NCI-H524 (cell line): Measurements from ENCODE around the gene DOK7.

ENCODE experiments used
- DNase-seq, 2 experiments: peaks; one replicate each; lab custom pipeline; 2025; lab: John Stamatoyannopoulos, UW

The DOK7 gene

DNA sequence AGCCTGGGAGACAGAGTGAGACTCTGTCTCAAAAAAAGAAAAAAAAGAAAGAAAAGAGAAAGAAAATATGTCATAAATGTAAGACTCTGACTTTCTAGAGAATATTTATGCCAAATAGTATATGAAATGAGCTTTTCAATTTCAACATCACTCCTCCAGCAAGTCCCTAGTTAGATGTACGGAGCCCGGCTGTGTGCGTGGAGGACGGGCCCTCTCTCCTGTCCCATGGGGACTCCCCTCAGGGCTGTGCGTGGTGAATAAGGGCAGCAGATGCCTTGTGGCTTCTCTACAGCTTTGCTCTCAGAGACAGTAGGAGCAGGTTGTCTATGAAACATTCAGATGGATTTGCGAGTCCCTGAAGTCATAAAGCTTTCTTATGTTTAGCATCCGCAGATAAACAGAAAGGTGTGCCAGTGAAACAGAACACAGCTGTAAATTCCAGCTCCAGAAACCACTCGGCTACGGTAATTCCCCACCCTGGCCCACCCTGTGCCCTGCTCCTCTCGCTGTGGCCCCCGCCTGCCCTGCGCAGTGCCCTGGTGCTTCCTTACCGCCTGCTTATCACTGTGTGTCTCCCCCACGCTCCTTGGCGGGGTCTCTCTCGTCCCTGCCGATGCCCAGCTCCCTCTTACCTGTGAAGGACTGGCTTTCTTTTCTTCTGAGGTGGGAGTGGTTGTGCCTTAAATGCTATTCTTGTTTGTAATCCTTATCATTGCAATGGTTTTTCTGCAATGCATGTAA is 35.2 kb upstream of the DOK7 start:
- DNase-seq, result no peak

DNA sequence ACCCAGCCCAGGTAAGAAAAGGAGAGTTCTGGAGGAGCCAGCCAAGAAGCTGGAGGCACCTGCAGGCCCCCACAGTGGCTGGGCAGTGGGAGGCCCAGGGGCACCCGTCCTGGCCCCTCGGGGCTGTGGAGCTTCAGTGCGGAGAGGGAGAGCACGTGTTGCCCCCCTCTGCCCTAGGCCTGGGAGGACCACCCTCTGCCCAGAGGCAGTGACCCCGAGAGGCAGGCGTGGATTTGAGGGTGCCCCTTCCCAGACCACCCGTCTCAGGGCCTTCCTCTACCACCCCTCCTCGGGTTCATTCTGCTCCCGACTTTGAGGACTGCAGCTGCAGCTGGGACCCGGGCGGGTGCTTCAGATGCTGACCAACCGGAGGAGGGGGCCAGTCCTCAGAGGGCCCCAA is 33.5 kb upstream of the DOK7 start:
- no peak for DNase-seq

GRCh38 chr4:3430524-3430923 is 32.6 kb upstream of the DOK7 start:
- no peak for DNase-seq

GRCh38 chr4:3431446-3431993 is 31.6 kb upstream of the DOK7 start:
- DNase-seq, result no peak

- no peak for DNase-seq
These were observed 30.7 kb upstream of the DOK7 start for GRCh38 chr4:3432381-3432790.

GRCh38 chr4:3433138-3433869 is 29.8 kb upstream of the DOK7 start:
- no peak for DNase-seq

- DNase-seq, result no peak
These were observed 28.0 kb upstream of the DOK7 start for GRCh38 chr4:3434881-3435685.

DNA sequence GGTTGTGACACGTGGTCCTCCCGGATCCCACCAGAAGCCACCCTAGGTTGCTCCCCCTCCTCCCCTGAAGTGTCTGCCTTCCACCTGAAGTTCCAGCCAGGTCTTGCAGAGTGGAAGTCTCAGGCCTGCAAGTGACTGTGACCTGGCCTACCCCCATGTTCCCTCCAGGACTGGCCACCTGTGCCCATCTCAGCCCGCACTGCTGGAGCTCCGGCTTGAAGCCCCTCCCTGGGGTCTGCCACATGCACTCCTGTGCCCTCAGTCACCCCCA is 27.5 kb upstream of the DOK7 start:
- DNase-seq, result no peak

DNA sequence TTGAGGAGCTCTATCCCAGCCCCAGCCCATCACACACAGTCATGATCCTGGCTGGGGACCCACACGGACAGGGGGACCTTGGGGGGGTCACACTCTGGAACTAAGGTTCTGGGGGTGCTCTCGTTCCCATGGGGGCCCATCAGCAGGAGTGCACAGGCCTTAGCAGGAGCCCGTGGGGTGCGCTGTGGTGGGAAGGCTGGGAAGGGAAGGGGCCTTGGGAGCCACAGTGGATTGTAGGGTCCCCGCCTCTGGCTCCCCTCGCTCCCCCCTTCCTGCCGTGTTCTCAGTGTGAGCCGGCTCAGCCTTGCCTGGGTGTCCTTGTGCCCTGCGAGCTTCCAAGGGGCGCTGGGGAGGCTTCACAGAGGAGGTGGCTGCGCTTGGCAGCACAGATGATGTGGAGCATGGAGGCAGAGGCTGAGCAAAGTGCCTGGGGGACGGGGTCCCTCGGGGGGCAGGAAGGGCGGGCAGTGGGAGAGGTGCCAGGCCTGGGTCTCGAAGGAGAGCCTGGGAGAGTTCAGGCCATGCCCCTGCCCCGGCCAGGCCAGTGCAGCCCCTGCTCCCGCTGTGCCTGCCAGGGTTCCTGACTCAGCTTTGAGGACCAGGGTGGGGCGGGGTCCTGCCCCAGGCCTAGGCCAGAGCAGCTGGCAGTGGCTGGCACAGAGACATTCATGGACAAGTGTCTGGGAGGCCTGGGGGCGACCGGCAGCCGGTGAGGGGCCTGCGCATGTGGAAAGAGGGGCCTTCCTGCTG is 26.9 kb upstream of the DOK7 start:
- no peak for DNase-seq

DNA sequence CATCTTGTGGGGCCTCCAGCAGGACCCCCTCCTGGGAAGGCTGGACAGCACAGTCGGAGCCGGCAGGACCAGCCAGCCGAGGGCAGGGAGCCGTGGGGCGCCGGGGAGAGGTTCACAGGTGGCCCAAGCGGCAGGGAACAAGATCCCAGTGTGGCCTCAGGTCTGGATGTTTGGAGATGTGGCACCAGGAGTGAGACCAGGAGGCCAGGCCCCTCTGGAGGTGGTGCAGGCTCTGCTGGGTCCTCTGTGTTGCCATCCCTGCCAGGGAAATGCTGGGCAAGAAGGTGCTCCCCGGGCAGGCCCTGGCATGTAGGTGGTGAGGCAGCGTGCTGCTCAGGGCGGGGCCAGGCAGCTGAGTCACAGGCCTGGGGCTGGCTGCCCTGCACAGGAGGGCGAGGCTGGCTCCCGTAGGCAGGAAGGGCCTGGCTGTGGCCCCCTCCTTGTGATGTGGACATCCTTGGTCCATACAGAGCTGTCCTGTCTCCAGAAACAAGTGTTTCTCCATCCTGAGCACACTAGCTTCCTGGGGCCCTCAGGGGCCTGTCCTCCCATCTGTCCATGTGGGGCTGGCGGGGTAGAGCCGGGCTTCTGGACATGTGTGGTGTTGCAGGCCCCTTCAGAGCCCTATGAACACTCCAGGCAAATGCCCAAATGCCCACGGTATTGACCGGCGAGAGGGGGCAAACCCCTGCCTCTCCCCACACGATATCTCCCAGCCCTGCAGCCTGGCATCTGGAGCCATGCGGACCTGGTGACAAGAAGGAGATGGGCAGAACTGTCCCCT is 26.1 kb upstream of the DOK7 start:
- DNase-seq, result peak in 1 of 2 experiments; percentile 22

GRCh38 chr4:3437582-3437936 is 25.5 kb upstream of the DOK7 start:
- DNase-seq, result no peak

DNA sequence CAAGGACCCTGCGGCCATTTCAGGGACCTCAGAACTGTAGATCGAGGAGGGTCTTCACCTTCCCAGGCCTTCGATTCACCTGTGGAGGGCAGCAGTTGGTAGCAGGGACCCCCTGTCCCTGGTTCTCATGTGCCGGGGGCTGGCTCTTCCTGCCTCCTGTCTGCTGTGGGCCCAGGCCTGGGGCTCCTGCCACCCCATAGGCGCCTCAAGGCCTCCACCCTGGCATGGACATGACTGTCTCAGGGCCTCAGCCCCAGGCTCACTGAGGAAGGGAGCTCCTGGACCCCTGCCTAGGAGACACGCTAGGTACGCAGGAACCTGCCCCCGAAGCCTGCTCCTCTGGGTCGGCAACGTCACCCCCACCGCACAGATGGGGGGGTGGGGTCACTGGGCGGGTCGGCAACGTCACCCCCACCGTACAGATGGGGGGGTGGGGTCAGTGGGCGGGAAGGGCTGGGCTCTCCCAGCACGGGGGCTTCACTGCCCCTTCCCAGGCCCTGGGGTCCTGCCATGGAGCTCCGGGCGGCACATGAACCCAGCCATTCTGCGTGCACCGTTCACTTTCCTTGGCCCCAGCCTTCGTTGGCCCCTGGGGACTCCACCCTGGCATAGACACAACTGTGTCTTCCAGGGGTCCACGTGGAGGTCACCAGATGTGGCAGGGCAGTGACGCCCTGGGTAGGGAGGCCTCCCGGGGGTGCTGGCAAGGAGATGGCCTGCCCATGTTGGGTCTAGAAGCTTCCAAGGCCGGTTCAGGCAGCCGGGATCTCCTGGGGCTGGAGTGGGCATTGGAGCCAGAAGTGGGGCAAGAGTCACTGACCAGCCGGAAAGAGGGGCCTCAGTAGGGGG is 24.9 kb upstream of the DOK7 start:
- no peak for DNase-seq

DNA sequence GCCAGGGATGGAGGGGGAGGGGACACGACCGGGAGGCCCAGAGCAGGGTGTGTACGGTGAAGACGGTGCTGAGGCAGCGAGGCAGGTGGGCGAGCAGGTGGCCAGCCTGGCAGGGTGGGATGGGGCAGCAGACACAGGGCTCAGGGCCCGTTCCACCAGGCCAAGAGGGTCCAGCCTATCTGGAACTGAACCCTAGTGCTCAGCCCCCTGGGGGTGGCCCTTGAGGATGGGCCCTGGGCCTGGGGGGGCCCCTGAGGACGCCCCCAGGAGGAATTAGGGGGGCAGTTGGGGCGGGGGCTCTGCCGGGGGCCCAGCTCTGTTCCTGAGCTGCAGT is 24.3 kb upstream of the DOK7 start:
- DNase-seq, result no peak

- no peak for DNase-seq
These were observed 23.7 kb upstream of the DOK7 start for GRCh38 chr4:3439391-3439790.

DNA sequence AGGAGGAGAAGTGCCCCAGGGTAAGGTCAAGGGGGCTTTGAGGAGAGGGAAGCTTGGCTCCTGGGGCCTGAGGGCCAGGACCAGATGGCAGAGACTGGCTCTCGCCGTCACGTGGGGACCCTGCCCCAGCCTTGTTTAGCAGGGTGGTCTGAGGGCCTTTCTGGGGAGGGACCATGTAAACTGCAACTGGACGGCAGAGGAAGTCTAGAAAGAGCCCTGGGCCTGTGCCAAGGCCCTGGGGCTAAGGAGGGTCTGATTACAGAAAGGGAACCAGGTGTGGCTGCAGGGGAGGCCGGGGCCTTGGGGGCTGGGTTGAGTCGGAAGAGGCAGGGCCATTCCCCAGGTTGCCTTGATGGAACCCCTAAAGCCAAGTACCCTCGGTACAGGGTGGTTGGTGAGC is 23.1 kb upstream of the DOK7 start:
- no peak for DNase-seq

DNA sequence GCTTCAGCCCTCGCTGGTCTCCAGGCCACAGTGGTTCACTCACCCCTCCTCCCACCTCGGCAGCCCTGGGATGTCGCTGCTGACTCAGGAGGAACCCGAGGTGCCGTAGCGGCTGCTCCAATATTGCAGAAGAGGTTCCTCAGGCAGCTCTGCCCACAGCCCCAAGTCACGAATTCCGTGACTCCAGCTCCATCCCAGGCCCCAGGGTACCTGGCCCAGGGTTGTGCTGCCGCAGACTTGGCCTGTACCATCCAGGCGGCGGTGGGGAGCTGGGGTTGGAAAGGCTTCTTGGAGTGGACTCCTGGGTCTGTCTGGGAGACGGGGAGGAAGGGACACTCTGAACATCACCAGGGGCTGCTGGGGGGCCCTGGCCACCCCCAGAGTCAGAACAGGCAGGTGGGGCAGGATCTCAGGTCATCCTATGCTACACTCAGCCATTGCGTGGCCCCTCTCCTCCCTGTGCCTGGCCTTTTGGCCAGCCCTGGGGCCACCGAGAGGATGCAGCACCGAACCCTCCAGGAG is 22.1 kb upstream of the DOK7 start:
- DNase-seq, result no peak

GRCh38 chr4:3441501-3442459 is 21.3 kb upstream of the DOK7 start, which contains the start of gene HGFAC:
Gene HGFAC (plus strand): TSS chr4:3441968. CDS start chr4:3442002, 34 bp downstream.
- DNase-seq, result no peak

GRCh38 chr4:3442460-3442958 is 20.6 kb upstream of the DOK7 start:
- DNase-seq, result no peak
